Ascending aorta (tissue), 2 donors: Measurements from ENCODE around the gene PLCB1. TPM values are rescaled to one million over a fixed set of nuclear protein-coding genes. Genes with fewer than 3 reads are reported as not detected.

Experiments
- DNase-seq, 2 donors: peaks; one replicate each; pipeline ENCODE4 v3.0.0-alpha.2; 2019; ENCODE audit warnings: low spot score in 2 of 2
- H3K27ac ChIP-seq, 2 donors: fragments of 200-600 bp; sonication (generic); one replicate each; pipeline ENCODE4 v1.5.1; 2016 to 2017; ENCODE audit warnings: mild to moderate bottlenecking in 1 of 2
- H3K27me3 ChIP-seq: fragments of 200-600 bp; sonication (generic); one replicate; pipeline ENCODE4 v1.5.1; 2017
- H3K36me3 ChIP-seq, 2 donors: fragments of 200-600 bp; sonication (generic); one replicate each; pipeline ENCODE4 v1.5.1; 2016
- H3K4me1 ChIP-seq, 2 donors: fragments of 200-600 bp; sonication (generic); one replicate each; pipeline ENCODE4 v1.5.1; 2016 to 2017; ENCODE audit warnings: mild to moderate bottlenecking in 1 of 2
- H3K4me3 ChIP-seq, 2 donors: fragments of 200-600 bp; sonication (generic); one replicate each; pipeline ENCODE4 v1.5.1; 2016 to 2017; ENCODE audit warnings: mild to moderate bottlenecking in 1 of 2
- H3K9me3 ChIP-seq, 2 donors: fragments of 200-600 bp; sonication (generic); one replicate each; pipeline ENCODE4 v1.5.1; 2016
- CTCF ChIP-seq, 3 experiments: fragments of 200-600 bp in 2 of 3; fragments of 450-650 bp in 1 of 3; sonication (generic) in 2 of 3; IDR thresholded peaks; one replicate each; pipeline ENCODE4 v1.5.1; 2016 to 2019; ENCODE audit warnings: antibody characterized with exemption in 3 of 3, mild to moderate bottlenecking in 1 of 3, moderate library complexity in 1 of 3
- intact Hi-C: fragments of 100-400 bp; cut with DNase I; formaldehyde crosslinking; loops from one replicate; pipeline ENCODE4 v1.15.1; 2023
- total RNA-seq: library from RNA; depleted of rRNA; stranded (reverse); fragments of >200 nt; gene quantifications from one replicate; pipeline ENCODE4 v1.1.0, GENCODE V29; 2016

The PLCB1 gene
- total RNA-seq, 1 donor from 2014 or later: 22.9 TPM

DNA sequence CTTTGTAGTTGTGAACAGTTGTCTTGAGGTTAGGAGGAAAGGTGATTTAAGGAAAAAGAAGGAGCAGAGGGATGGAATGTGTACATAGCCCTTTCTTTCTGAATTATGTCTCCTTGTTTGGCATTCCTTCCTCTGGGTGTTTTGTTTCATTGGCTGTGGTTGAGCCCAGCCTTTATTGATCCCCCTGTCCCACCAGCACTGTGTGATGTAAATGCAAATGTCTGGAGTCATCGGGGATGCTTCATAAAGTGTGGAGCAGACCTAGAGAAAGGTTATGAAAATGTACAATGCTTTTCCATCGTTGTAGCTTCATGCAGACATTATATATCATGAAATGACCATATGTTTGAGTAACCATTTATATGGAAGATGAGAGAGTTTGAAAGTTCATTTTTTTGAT is 164.5 kb downstream of the PLCB1 start:
- no peak for TF ChIP-seq CTCF (IDR thresholded peaks at IDR 0.05)
- DNase-seq: no peak
- no peaks in the 10 kb centered on the region for H3K9me3 ChIP-seq
- H3K27me3 ChIP-seq: no peaks in the 10 kb centered on the region
- no peak overlapping the region for H3K27ac ChIP-seq
- H3K4me3 ChIP-seq: no peak overlapping the region
- H3K4me1 ChIP-seq: no peaks in the 10 kb centered on the region
- intact Hi-C loops: no loop called here
- no peaks in the 10 kb centered on the region for H3K36me3 ChIP-seq

DNA sequence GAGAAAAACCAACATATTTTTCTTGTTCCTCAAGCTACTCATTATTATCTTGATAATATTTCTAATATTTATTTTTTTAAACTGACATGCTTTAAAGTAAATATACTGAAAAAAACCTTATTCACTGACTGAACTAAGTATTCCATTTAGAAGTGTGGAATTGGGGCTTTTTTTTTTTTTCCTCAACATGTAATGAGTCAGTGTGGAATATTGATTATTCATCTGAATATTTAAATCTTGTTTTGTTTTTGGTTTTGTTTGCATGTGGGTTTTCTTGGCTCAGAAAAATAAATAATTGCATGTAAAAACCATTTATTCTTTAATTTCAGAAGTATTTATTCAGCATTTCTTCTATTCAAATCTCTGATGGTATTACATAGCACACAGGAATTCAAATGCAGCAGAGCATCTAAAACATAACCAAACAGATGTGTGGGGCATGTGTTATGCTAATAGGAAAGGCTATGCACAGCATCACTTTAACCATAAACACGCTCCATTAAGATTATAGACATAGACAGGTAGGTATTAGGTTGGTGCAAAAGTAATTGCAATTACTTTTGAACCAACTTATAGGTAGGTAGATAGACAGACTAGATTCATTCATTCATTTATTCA is 166.5 kb downstream of the PLCB1 start:
- no peaks in the 10 kb centered on the region for H3K4me1 ChIP-seq

DNA sequence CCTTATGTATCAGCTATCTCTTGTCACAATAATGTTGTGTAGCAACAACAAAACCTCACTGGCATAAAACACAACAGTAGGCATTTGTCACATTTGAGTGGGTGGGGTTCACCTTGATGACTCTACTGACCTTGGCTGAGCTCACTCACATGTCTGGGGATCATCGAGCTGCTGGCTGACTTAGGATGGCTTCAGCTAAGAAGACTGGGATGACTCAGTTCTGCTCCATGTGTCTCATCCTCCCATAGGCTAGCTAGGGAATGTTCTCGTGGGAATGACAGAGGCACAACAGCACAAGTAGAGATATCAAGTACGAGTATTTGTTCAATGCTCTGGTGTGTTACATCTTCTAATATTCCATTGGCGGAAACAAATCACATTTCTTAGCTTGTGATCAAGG is 167.9 kb downstream of the PLCB1 start:
- H3K36me3 ChIP-seq: no peaks in the 10 kb centered on the region
- H3K27ac ChIP-seq: no peak overlapping the region
- no peak for TF ChIP-seq CTCF (IDR thresholded peaks at IDR 0.05)
- H3K27me3 ChIP-seq: no peaks in the 10 kb centered on the region
- no peaks in the 10 kb centered on the region for H3K9me3 ChIP-seq
- no peak overlapping the region for H3K4me3 ChIP-seq
- intact Hi-C loops: no loop called here
- no peaks in the 10 kb centered on the region for H3K4me1 ChIP-seq
- no peak for DNase-seq

More for the DNA sequence above, 166.5 kb downstream of the PLCB1 start:
- Histone ChIP-seq H3K9me3 (no peaks in the 10 kb centered on the region), H3K27me3 (no peaks in the 10 kb centered on the region), H3K4me3 (no peak overlapping the region), H3K36me3 (no peaks in the 10 kb centered on the region), H3K27ac (no peak overlapping the region)
- TF ChIP-seq CTCF (IDR thresholded peaks at IDR 0.05): no peak
- DNase-seq: no peak
- intact Hi-C loops: no loop called here

DNA sequence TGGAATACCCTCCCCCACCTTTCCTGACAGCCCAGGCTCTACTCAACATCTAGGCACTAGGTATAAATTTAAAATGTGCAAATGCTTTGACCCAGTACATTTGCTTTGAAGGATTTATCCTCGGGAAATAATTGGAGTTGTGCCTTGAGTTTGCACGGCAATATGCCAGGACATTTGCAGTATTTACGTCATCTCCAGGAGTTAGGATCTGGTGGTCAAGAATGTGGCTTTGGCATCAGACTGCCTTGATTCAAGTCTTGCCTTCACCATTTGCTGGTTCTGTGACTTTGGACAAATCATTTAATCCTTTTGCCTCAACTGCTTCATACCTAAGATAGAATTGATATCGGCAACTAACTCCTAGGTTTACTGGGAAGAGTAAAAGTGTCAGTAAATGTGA is 169.6 kb downstream of the PLCB1 start:
- no peak overlapping the region for H3K27ac ChIP-seq
- TF ChIP-seq CTCF (IDR thresholded peaks at IDR 0.05): no peak
- H3K4me3 ChIP-seq: no peak overlapping the region
- intact Hi-C loops: no loop called here
- no peak for DNase-seq
- no peaks in the 10 kb centered on the region for H3K4me1 ChIP-seq
- H3K27me3 ChIP-seq: no peaks in the 10 kb centered on the region
- no peaks in the 10 kb centered on the region for H3K9me3 ChIP-seq
- H3K36me3 ChIP-seq: no peaks in the 10 kb centered on the region

GRCh38 chr20:8303651-8304050 is 171.6 kb downstream of the PLCB1 start:
- TF ChIP-seq CTCF (IDR thresholded peaks at IDR 0.05): no peak
- H3K4me3 ChIP-seq: no peak overlapping the region
- H3K4me1 ChIP-seq: no peaks in the 10 kb centered on the region
- intact Hi-C loops: no loop called here
- H3K36me3 ChIP-seq: no peaks in the 10 kb centered on the region
- H3K27me3 ChIP-seq: no peaks in the 10 kb centered on the region
- DNase-seq: no peak
- no peaks in the 10 kb centered on the region for H3K9me3 ChIP-seq
- H3K27ac ChIP-seq: no peak overlapping the region
